Neural cell (in vitro differentiated cells): ENCODE measurements around the gene GNG13. TPM values are rescaled to one million over a fixed set of nuclear protein-coding genes. Genes with fewer than 3 reads are reported as not detected.

Experiments
- H2AFZ ChIP-seq: fragments of 200-600, 300-800 bp; sonication (generic), shearing (Covaris generic); 2 replicates; pipeline ENCODE4 v1.6.0; 2014; ENCODE audit warnings: low read depth, mild to moderate bottlenecking, antibody characterized with exemption, low read length, moderate library complexity
- H3F3A ChIP-seq: fragments of 200-600 bp; shearing (Covaris generic); 2 replicates; pipeline ENCODE4 v1.6.1; 2016; ENCODE audit warnings: mild to moderate bottlenecking, moderate library complexity, mixed read lengths, antibody characterized with exemption, low read length; ENCODE audit not compliant: insufficient read depth, poor library complexity, severe bottlenecking
- H3K27ac ChIP-seq: fragments of 200-600, 300-800 bp; sonication (generic), shearing (Covaris generic); 2 replicates; pipeline ENCODE4 v1.5.1; 2014; ENCODE audit warnings: mild to moderate bottlenecking, low read length, moderate library complexity
- H3K27me3 ChIP-seq: fragments of 300-800, 200-600 bp; sonication (generic), shearing (Covaris generic); 2 replicates; pipeline ENCODE4 v1.6.0; 2014; ENCODE audit warnings: mild to moderate bottlenecking, low read depth, low read length, moderate library complexity; ENCODE audit not compliant: insufficient read depth
- H3K36me3 ChIP-seq: fragments of 300-800, 200-600 bp; sonication (generic), shearing (Covaris generic); 2 replicates; pipeline ENCODE4 v1.5.1; 2014; ENCODE audit warnings: mild to moderate bottlenecking, antibody characterized with exemption, low read length, moderate library complexity; ENCODE audit not compliant: insufficient read depth
- H3K4me2 ChIP-seq: fragments of 300-800, 200-600 bp; sonication (generic), shearing (Covaris generic); 2 replicates; pipeline ENCODE4 v1.6.0; 2014; ENCODE audit warnings: mild to moderate bottlenecking, low read length
- H3K4me3 ChIP-seq: fragments of 300-800, 200-600 bp; sonication (generic), shearing (Covaris generic); 2 replicates; pipeline ENCODE4 v1.5.1; 2014; ENCODE audit warnings: mild to moderate bottlenecking, low read length, moderate library complexity
- H3K79me2 ChIP-seq: fragments of 200-600 bp; shearing (Covaris generic); replicated peaks from 2 replicates; pipeline ENCODE4 v1.6.0; 2014; ENCODE audit warnings: mild to moderate bottlenecking, low read length, moderate library complexity; ENCODE audit not compliant: insufficient read depth
- H3K9ac ChIP-seq: fragments of 300-800, 200-600 bp; sonication (generic), shearing (Covaris generic); 2 replicates; pipeline ENCODE4 v1.6.1; 2016; ENCODE audit warnings: mild to moderate bottlenecking, low read length, mixed read lengths
- H3K9me2 ChIP-seq: fragments of 200-600 bp; shearing (Covaris generic); 2 replicates; pipeline ENCODE4 v1.6.1; 2016; ENCODE audit warnings: mild to moderate bottlenecking, low read length, mixed read lengths; ENCODE audit not compliant: insufficient read depth
- H3K9me3 ChIP-seq: fragments of 200-600, 300-800 bp; sonication (generic), shearing (Covaris generic); 2 replicates; pipeline ENCODE4 v1.6.1; 2016; ENCODE audit warnings: mild to moderate bottlenecking, mixed run types, low read length, moderate library complexity, mixed read lengths
- H4K20me1 ChIP-seq: fragments of 200-600 bp; shearing (Covaris generic); 2 replicates; pipeline ENCODE4 v1.6.1; 2016; ENCODE audit warnings: mild to moderate bottlenecking, mixed run types; ENCODE audit not compliant: insufficient read depth
- CTCF ChIP-seq: fragments of 450-650 bp; IDR thresholded peaks from 2 replicates; pipeline ENCODE4 v1.5.1; 2014; ENCODE audit warnings: antibody characterized with exemption, mild to moderate bottlenecking, moderate library complexity; ENCODE audit not compliant: poor library complexity, severe bottlenecking
- EP300 ChIP-seq: fragments of 450-650 bp; conservative IDR thresholded peaks from 2 replicates; pipeline ENCODE4 v1.6.1; 2014; ENCODE audit warnings: antibody characterized with exemption, mild to moderate bottlenecking, moderate library complexity; ENCODE audit not compliant: poor library complexity, severe bottlenecking
- EZH2 ChIP-seq: fragments of 200-600, 300-800 bp; shearing (Covaris generic), sonication (generic); IDR thresholded peaks from 2 replicates; pipeline ENCODE4 v1.6.1; 2014; ENCODE audit warnings: antibody characterized with exemption, low read length, borderline replicate concordance, mild to moderate bottlenecking; ENCODE audit not compliant: insufficient read depth, poor library complexity, severe bottlenecking
- MXI1 ChIP-seq: fragments of 450-650 bp; conservative IDR thresholded peaks from 2 replicates; pipeline ENCODE4 v1.6.1; 2014; ENCODE audit warnings: antibody characterized with exemption, mild to moderate bottlenecking; ENCODE audit not compliant: poor library complexity, severe bottlenecking
- POLR2AphosphoS5 ChIP-seq: IDR thresholded peaks from 2 replicates; pipeline ENCODE4 v1.6.1; 2012
- RAD21 ChIP-seq: fragments of 450-650 bp; conservative IDR thresholded peaks from 2 replicates; pipeline ENCODE4 v1.6.1; 2014; ENCODE audit warnings: antibody characterized with exemption, mild to moderate bottlenecking, moderate library complexity
- REST ChIP-seq: IDR thresholded peaks from 2 replicates; pipeline ENCODE4 v1.6.1; 2012; ENCODE audit warnings: borderline replicate concordance
- SMC3 ChIP-seq: fragments of 450-650 bp; conservative IDR thresholded peaks from 2 replicates; pipeline ENCODE4 v1.6.1; 2014; ENCODE audit warnings: antibody characterized with exemption, mild to moderate bottlenecking, moderate library complexity; ENCODE audit not compliant: poor library complexity
- TAF1 ChIP-seq: IDR thresholded peaks from 2 replicates; pipeline ENCODE4 v1.6.1; 2012; ENCODE audit warnings: low read depth
- polyA plus RNA-seq: library from polyadenylated mRNA; depleted of rRNA; stranded (reverse); fragments of >200 nt; gene quantifications from 2 replicates; pipeline ENCODE4 v1.2.3, GENCODE V29; 2014

GNG13 gene
- polyA plus RNA-seq, 1 donor from 2014 or later: not detected

GRCh38 chr16:845351-845745 is 44.8 kb upstream of the GNG13 start:
- Histone ChIP-seq H3K9me2 (no peaks in the 10 kb centered on the region), H2AFZ (no peak overlapping the region), H3K79me2 (no peaks in the 10 kb centered on the region), H3K36me3 (no peaks in the 10 kb centered on the region), H3K4me2 (no peak overlapping the region), H3K9me3 (peaks cover 15% of the 10 kb centered on the region), H3K27ac (no peak overlapping the region), H3K9ac (no peak overlapping the region), H3K4me3 (no peak overlapping the region), H4K20me1 (no peaks in the 10 kb centered on the region), H3F3A (no peaks in the 10 kb centered on the region), H3K27me3 (no peaks in the 10 kb centered on the region)
- TF ChIP-seq TAF1 (no peak), CTCF (no peak), SMC3 (no peak), POLR2AphosphoS5 (no peak)

- H3K9ac ChIP-seq: no peak overlapping the region
- H3K4me3 ChIP-seq: no peak overlapping the region
- no peaks in the 10 kb centered on the region for H3K36me3 ChIP-seq
- no peaks in the 10 kb centered on the region for H3K27me3 ChIP-seq
- H2AFZ ChIP-seq: no peak overlapping the region
- H3F3A ChIP-seq: no peaks in the 10 kb centered on the region
- H3K27ac ChIP-seq: no peak overlapping the region
- H3K4me2 ChIP-seq: no peak overlapping the region
- no peaks in the 10 kb centered on the region for H3K79me2 ChIP-seq
- H3K9me2 ChIP-seq: no peaks in the 10 kb centered on the region
- TF ChIP-seq RAD21: no peak
- TF ChIP-seq CTCF: no peak
- TF ChIP-seq REST: no peak
- TF ChIP-seq MXI1: no peak
- no peak for TF ChIP-seq EZH2
- TF ChIP-seq SMC3: no peak
- TF ChIP-seq POLR2AphosphoS5: no peak
- no peak for TF ChIP-seq EP300
- no peak for TF ChIP-seq TAF1
- no peaks in the 10 kb centered on the region for H4K20me1 ChIP-seq
- H3K9me3 ChIP-seq: peaks cover 10% of the 10 kb centered on the region
These were observed 44.3 kb upstream of the GNG13 start for GRCh38 chr16:844638-845350.
